GM21528 (cell line): Measurements from ENCODE around the gene HIP1.
"Not testable (repeated sequence)": the region's sequence is repeated elsewhere in the genome, so short reads cannot be mapped to it uniquely, and the experiment has no call there.

ENCODE experiments used
- ATAC-seq: cut with Tn5 transposase; IDR thresholded peaks from one replicate; pipeline ENCODE4 v1.9.1; 2021; ENCODE audit warnings: mild to moderate bottlenecking, moderate library complexity; ENCODE audit not compliant: unreplicated experiment, low FRiP score

Gene HIP1

DNA sequence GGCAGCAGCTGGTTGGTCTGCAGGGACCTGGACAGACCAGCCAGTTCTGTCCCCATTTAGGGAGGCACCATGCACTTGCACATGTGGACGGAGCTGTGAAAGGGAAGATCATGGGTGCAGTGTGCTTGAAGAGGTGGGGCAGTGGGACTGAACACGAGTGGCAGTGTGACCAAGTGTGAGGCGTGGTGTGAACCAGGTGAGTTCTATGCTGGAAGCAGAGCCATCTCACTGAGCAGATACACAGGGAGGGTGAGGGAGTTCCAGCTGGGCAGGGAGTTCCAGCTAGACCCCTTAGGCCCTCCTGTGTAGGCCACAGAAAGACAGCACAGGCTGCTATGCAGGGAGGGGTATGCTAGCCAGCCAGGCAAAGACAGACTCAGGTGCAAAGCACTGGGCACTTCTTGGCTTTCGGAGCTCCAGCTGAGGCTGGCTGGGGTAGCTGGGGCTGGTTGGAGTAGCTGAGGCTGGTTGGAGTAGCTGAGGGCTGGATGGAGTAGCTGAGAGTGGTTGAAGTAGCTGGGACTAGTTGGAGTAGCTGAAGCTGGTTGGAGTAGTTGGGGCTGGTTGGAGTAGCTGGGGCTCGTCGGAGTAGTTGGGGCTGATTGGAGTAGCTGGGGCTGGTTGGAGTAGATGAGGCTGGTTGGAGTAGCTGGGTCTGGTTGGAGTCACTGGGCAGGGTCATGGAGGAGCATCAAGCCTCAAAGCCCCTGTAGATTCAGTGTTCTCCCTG, 90.9 kb downstream of the HIP1 start:
- no peak for ATAC-seq

DNA sequence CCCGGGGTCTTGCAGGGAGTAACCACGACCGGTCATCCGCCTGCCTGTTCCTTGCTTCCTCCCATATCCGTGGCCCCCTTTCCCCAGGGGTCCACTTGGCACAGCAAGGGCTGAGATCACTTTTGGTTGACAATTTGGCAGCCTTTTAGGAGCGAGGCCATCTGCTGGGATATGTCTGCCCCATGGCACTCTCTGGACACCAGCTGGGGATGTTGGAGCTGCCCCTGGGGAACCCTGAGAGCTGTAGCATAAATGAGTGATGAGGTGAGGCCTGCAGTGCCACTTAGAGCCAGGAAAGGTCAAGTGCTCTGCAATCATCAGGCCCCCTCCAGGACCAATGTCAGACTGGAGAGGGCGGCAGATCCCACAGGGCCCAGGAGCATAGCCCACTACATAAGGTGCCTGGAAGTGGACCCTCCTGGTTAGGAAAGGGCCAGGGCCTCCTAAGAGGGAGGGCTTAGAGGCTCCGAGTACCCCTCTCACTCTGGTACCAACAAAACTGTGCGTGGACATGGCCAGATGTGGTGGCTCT, 92.1 kb downstream of the HIP1 start:
- no peak for ATAC-seq

DNA sequence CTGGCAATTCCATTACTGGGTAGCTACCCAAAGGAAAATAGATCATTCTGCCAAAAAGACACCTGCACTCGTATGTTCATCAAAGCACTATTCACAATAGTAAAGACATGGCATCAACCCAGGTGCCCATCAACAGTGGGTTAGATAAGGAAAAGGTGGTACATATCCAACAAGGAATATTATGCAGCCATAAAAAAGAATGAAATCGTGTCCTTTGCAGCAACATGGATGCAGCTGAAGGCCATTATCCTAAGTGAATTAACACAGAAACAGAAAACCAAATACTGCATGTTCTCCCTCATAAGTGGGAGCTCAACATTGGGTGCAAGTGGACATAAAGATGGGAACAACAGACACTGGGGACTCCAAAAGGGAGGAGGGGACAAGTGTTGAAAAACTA, 93.2 kb downstream of the HIP1 start:
- no peak for ATAC-seq

DNA sequence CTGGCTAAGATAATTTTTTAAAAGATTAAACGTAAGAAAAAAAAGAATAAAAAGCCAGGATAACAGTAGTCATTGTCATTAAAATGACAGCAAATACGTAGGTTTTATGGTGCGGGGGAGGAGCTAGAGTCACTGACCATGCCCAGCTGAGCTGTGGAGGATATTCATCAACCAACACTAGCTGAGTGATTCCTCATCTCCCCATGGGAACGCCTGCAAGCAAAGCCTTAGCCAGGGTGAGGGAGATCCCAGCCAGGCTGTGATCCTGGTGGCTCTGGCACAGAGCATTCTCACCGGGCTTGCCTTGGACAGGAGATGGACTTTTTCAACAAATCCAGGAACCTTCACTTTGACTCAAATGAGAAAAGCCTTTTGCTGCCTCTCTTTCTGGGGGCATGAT, 94.2 kb downstream of the HIP1 start:
- no peak for ATAC-seq

DNA sequence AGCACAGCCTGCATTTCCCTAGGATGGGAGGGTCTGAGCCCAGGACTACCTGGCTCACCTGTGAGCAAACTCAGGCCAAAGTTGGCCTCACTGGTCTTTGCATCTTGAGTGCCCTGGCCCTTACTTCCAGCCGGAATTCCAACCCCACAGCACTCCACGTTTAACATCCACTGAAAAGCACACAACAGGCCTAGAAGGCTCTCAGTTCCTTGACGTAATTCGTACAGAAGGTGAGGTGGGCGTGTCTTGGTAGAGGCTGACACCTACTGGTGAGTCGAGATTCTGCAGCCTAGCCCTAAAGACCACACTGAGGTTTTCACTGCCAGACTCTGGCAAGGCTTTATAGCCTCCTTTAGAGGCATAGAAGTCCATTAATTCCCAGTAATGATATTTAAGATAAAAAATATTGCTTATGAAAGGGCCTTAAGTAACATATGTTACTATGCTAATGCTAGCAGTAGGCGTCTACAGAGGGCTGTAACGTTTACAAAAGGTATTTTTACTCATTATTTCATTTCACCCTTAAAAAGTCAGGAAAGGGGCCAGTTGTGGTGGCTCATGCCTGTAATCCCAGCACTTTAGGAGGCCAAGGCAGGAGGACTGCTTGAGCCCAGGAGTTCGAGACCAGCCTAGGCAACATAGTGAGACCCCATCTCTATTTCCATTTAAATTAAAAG, 95.8 kb downstream of the HIP1 start:
- ATAC-seq = no peak

DNA sequence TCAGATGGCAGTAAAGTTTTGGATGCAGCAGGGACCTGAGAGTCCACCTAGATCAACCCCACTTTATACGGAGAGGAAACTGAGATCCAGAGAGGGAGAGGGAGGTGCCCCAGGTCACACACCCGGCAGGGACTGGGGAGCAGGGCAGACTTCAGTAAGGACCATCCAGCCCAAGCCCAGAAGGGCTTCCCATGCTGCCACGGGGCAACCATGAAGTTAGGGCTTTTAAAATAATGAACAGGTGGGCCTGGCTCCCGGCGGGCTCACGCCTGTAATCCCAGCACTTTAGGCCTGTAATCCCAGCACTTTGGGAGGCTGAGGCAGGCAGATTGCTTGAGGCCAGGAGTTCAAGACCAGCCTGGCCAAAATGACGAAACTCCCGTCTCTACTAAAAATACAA, 98.5 kb downstream of the HIP1 start:
- ATAC-seq = no peak

DNA sequence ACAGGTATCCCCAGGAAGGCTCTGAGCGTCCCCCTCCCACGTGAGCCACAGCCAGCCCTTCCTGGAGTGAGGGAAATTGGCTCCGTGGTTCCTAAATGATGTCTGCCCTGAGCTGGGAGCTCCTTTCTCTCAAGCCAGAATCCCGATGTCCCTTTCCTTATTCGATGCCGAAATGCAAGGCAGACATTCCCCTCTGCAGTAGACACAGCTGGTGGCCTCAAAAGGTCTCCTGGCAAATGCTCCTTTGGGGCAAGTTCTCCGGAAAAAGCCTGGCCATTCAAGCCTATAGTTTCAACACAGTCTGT, 98.9 kb downstream of the HIP1 start:
- no peak for ATAC-seq

DNA sequence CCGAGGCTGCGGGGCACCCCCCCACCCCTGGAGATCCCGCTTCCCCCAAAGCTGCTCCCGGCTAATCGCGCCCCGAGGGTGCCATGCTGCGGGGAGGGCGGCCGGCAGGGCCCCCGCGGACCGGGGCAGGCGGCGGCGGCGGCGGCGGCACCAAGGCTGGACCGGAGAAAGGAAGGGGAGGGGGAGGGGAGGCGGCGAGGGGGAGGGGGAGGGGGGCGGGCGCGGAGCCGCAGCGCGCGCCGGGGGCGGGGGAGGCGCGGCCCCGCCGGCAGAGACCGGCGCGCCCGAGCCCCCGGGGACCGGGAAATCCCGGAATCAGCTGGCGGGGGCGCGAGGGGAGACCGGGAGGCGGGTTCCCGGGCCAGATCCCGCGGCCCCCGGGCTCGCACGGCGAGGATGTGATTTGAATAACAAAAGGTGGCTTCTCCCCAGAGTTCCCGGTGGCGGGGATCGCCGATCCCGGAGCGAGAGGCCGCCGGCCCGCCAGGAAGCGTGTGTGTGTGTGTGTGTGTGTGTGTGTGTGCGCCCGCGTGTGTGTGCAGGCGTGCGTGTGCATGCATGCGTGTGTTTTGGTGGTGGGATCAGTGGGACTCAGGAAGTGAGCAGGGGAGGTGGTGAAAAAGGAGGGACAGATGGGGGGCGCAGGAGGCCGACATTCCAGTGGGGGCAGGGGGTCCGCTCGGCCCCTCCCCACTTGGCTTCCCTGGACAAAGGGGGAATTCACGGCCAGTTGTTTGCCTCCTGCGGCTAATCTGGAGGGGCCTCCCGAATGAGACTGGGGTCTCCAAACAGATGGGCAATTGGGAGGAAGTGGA, 99.5 kb downstream of the HIP1 start:
- ATAC-seq = no peak

DNA sequence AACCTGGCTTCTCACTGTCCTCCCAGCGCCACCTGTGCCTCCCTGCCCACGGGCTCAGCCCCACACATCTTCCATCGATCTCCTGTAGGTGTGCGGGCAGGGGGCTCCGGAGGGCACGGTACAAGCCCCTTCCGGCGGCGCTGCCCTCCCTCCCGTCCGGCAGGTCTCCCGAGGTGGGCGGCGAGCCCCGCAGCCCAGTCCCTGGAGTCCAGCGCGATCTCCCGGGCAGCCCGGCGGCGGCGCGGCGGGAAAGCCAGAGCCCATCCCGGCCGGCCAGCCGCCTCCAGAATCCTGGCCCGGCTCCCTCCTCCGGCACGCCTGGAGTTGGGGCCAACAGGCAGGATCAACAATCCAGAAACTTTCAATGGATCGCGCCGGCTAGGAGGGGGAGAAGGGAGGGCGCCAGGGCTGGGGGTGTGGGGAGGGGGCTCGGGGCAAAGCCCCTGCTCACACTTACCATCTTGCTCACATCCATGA, 100.1 kb downstream of the HIP1 start:
- ATAC-seq = no peak

DNA sequence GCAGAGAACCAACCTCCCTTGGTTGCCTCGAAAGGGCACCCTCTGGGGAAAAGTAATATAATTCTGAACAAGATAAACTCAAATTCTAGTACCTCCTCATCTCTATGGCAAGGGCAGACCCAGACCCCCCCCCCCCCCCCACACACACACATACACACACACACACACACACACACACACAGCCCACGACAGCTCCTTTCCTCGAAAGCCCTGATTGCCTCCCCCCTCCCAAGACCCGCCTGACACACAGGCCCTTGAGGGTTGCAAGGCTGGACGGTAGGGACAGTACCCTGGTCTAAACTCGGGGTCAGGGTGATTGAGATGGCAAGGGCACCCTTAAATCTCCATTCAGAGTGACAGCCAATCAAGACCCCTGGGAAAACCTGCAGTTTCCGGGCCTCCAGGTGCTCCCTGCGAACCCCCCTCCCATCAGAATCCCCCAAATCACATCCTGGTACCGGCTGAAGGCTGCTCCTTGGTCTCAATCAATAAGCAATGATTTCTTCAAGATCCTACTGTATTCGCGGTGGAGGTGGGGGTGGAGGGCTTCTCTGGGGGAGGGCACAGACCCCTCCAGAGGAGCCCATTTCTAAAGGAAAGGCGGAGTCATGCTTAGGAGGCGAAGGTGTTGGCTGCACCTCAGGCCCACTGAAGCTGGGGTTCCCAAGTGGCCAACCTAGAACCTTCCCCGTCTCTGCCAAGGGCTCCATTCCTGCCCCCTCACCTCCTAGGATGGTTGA, 100.7 kb downstream of the HIP1 start:
- no peak for ATAC-seq

DNA sequence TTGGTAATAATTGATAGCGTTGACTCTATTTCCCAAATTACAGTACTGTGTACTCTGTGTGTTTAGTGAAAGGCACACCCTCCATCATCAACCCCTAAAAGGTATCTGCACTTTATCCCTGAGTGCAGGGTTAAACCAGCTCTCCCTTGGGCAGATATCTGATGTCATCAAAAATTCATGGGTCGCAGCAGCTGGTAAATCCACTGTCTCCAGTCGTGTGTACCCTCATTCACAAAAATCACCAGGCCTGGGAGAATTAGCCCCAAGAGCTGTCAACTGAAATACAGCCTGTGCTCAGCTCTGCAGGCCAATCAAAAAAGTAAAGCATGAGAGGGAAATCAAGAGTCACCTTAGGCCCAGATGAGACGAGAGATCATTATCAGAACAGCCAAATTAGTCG, 103.7 kb downstream of the HIP1 start:
- no peak for ATAC-seq

DNA sequence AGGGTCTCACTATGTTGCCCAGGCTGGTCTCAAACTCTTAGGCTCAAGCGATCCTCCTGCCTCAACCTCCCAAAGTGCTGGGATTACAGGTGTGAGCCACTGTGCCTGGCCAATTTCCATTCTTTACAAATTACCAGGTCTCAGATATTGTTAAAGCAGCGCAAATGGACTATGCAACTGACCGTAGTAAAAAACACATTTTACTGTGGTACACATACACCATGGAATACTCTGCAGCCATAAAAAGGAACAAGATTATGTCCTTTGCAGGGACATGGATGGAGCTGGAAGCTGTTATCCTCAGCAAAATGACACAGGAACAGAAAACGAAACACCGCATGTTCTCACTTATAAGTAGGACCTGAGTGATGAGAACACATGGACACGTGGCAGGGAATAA, 106.2 kb downstream of the HIP1 start:
- ATAC-seq = not testable (repeated sequence)

DNA sequence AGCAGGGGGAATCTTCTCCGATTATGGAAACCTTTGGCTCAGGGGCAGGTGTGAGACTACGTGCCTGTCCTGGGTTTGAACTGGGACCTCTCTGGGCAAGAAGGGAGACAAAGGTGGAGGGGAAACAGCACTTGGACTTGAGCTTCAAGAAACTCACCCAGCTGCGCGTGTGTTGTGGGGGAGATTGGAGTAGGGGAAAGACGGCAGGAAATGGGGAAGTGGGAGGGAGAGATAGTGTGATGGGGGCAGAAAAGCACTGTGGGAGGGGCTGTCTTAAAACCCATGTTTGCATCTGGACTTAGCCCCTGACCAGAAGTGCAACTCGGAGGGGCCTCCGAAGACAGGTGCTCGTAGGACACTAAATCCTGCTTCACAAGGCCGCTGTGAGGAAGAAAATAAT, 107.0 kb downstream of the HIP1 start:
- ATAC-seq = no peak

DNA sequence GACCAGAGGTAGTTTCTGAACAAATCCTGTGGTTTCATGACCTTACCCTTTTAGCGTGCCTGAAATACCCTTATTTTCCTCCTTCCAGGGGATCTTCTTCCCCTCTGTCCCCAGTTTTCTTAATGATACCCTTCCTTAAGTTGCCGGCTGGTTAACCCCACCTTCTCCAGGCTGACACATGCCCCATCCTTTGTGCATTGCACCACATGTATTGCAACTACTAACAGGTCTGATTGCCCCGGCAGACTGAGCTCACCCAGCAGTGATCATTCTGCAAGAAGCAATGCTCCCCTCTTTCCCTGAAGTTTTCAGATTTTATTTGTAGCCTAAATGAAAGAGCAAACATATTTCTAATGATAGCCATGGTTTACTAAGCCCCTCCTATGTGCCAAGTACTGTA, 108.2 kb downstream of the HIP1 start:
- no peak for ATAC-seq

DNA sequence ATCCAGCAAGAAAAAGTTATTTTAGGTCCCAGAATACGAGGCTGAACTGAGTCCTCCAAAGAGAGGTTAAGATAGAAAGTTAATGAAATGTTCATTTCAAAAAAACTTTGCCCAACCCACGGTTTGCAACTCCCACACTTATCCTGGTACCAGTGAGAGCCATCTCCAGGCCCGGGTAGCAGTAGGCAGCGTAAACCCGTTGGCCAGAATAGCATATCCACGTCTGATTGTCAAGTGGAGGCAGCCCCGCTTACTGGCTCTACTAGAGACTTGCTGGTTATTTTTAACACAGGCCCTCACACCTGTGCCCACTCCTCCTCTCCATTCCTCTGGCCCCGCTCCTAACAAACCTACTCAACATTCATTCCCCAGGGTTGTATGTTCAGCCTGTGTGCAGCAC, 109.7 kb downstream of the HIP1 start:
- no peak for ATAC-seq

DNA sequence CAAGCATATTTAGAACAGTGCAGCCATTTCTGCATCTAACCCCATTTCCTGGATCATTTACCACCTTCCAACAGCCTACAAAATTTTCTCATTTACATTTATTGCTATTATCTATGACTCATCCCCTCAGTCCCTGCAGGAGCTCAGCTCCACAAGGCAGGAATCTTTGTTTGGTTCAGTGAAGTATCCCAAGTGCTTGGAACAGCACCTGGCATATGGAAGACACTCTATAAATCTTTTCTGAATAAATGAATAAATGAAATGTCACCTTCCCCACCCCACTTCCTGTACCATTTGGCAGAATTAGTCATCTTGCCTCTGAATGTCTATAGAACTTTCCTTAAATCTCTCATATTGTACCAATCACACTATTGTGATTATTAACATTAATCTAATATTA, 110.7 kb downstream of the HIP1 start:
- no peak for ATAC-seq

DNA sequence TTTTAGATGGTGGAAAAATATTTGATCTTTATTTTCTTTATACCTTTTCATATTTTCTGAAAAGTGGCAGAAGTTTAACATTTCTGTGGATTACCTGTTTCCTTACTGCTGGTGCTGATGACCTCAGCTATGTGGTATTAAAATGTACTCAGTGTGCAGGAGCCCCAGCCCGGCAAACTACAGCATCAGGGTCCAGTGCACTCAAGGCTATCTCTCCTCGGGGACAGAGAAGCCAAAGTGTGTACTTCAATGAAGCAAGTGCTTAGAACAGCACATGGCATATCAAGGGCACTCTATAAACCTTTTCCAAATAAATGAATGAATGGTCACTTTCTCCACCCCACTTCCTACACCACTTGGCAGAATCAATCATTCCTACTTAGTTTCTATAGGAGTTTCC, 111.8 kb downstream of the HIP1 start:
- ATAC-seq = no peak

DNA sequence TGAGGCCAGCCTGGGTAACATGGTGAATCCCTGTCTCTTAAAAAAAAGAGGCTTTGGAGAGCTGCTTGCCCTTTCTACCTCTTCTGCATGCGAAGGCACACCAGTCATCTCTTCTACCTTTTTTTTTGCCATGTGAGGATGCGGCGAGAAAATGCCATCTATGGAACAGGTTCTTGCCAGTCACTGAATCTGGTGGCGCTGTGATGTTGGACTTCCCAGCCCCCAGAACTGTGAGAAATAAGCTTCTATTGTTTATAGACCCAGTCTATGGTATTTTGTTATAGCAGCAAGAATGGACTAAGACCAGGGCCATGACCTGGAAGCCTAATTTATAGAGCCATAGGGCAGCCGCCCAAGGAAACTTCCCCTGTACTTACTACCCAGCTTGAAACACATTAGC, 112.9 kb downstream of the HIP1 start:
- ATAC-seq = no peak

DNA sequence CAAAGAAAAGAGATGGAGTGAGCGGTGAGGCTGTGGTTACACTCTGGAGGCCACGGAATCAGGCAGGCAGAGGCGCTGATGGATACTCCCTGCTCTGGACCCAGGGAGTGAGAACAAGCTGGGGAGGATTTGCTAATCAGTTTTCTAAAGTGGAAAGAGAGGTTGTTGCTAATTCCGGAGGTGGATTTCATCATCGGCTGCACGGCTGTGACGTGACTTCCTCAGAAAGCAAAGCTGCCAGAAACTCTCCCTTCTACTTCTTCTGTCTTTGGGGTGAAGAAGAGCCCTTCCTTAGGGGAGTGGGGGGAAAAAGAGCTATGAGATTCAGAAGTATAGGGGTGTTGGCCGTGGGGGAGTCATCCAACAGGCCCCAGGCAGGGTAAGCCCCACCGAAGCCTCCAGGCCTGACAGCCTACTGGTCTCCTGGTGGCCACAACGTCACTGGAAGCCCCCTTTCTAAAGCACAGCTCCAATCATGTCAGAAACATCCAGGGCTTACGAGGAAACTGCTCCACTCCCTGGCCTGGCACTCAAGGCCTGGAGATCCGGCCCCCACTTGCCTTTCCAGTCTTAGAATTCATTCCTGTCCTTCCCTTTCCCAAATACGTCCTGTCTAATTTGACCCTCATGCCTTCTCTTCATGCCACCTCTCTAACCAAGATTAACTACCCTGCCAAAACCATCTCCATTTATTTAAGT, 114.5 kb downstream of the HIP1 start:
- no peak for ATAC-seq
